ENCODE results near the gene SLC25A27.

SLC25A27 gene

DNA sequence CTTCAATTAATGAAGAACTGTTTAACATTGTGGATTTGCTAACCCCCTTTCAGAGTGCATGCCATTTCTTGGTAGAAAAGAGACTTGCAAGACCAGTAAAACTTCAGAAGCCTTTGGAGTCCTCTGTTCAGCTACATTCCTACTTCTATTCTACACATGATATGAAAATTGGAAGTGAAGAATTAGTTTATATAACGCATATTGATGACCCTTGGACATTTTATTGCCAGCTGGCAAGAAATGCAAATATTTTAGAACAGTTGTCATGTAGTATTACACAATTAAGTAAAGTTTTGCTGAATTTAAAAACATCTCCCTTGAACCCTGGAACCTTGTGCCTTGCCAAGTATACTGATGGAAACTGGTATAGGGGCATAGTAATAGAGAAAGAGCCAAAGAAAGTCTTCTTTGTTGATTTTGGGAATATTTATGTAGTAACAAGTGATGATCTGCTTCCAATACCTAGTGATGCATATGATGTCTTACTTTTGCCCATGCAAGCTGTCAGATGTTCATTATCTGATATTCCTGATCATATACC lies 38.2 kb downstream of the SLC25A27 start:
- Histone ChIP-seq H2AFZ (ENCODE audit: low read length) (no peak overlapping the region), H3K9me2 (replicated peaks; ENCODE audit: insufficient read depth, low read length) (no peaks in the 10 kb centered on the region), H3K27ac (ENCODE audit: low read length) (no peak overlapping the region), H4K20me1 (ENCODE audit: insufficient read depth, low read length) (no peaks in the 10 kb centered on the region), H3K9me3 (replicated peaks; ENCODE audit: insufficient read depth, low read length) (no peaks in the 10 kb centered on the region), H3K79me2 (ENCODE audit: low read length) (no peaks in the 10 kb centered on the region), H3K27me3 (replicated peaks; ENCODE audit: insufficient read depth, low read length) (no peaks in the 10 kb centered on the region), H3K4me1 (ENCODE audit: low read length) (no peaks in the 10 kb centered on the region), H3F3A (ENCODE audit: insufficient read depth, low read length) (no peaks in the 10 kb centered on the region), H3K36me3 (replicated peaks; ENCODE audit: insufficient read depth, low read length) (no peaks in the 10 kb centered on the region), H3K4me3 (ENCODE audit: low read length) (no peak overlapping the region), H3K9ac (ENCODE audit: low read length) (no peak overlapping the region), H3K4me2 (ENCODE audit: low read depth, low read length) (no peak overlapping the region)
- no peak for TF ChIP-seq EZH2 (optimal IDR thresholded peaks at IDR 0.05; ENCODE audit: low read depth, low read length)
- no peak for TF ChIP-seq EZH2phosphoT487 (IDR thresholded peaks at IDR 0.05; ENCODE audit: low read length)
- TF ChIP-seq, protein P1, sequence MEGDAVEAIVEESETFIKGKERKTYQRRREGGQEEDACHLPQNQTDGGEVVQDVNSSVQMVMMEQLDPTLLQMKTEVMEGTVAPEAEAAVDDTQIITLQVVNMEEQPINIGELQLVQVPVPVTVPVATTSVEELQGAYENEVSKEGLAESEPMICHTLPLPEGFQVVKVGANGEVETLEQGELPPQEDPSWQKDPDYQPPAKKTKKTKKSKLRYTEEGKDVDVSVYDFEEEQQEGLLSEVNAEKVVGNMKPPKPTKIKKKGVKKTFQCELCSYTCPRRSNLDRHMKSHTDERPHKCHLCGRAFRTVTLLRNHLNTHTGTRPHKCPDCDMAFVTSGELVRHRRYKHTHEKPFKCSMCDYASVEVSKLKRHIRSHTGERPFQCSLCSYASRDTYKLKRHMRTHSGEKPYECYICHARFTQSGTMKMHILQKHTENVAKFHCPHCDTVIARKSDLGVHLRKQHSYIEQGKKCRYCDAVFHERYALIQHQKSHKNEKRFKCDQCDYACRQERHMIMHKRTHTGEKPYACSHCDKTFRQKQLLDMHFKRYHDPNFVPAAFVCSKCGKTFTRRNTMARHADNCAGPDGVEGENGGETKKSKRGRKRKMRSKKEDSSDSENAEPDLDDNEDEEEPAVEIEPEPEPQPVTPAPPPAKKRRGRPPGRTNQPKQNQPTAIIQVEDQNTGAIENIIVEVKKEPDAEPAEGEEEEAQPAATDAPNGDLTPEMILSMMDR (IDR thresholded peaks at IDR 0.05; ENCODE audit: low read length): no peak
- DNase-seq: no peak

DNA sequence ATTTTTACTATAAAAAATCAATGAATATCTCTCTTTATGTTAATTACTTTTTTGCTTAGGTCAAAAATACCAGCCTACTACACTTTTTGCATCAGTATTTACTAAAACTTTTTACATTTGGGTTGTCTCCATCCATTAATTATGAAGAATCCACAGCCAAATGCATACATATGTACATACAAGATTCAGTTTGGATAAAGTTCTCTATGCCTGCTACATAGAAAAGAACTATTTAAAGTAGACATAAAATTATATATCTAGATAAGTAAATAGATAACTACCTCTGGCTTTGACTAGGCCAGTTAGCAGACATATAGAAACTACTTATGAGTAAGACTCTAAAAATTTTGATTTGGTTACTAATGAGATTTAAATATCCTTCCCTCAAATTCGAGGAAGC lies 47.2 kb downstream of the SLC25A27 start:
- Histone ChIP-seq H3F3A (ENCODE audit: insufficient read depth, low read length) (no peaks in the 10 kb centered on the region), H3K36me3 (replicated peaks; ENCODE audit: insufficient read depth, low read length) (no peaks in the 10 kb centered on the region), H3K79me2 (ENCODE audit: low read length) (no peaks in the 10 kb centered on the region), H4K20me1 (ENCODE audit: insufficient read depth, low read length) (no peaks in the 10 kb centered on the region), H3K4me3 (ENCODE audit: low read length) (no peak overlapping the region), H2AFZ (ENCODE audit: low read length) (no peak overlapping the region), H3K4me1 (ENCODE audit: low read length) (no peaks in the 10 kb centered on the region), H3K9ac (ENCODE audit: low read length) (no peak overlapping the region), H3K27me3 (replicated peaks; ENCODE audit: insufficient read depth, low read length) (no peaks in the 10 kb centered on the region), H3K4me2 (ENCODE audit: low read depth, low read length) (no peak overlapping the region), H3K9me3 (replicated peaks; ENCODE audit: insufficient read depth, low read length) (no peaks in the 10 kb centered on the region), H3K9me2 (replicated peaks; ENCODE audit: insufficient read depth, low read length) (no peaks in the 10 kb centered on the region), H3K27ac (ENCODE audit: low read length) (no peak overlapping the region)
- no peak for DNase-seq
- TF ChIP-seq EZH2 (optimal IDR thresholded peaks at IDR 0.05; ENCODE audit: low read depth, low read length) (no peak), EZH2phosphoT487 (IDR thresholded peaks at IDR 0.05; ENCODE audit: low read length) (no peak)
- TF ChIP-seq, protein P1 (IDR thresholded peaks at IDR 0.05; ENCODE audit: low read length): no peak

DNA sequence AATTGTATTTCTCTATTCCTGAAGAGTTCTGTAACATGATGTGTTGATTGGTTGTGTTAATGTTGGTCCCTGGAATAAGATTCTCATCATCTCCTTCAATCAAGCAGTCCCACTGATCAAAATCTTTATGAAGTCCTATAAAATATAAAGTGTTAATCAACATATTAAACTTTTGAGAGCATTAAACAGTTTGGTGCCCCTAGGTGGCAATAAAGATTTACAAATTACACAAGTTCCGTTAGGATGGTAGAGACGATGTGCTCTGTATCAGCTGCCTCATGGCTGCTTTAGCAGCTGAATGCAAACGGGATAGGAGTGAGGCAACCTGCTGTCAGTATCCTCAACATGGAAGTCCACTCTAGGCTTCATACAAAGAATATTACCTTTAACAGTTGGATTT lies 51.8 kb downstream of the SLC25A27 start:
- Histone ChIP-seq H3K36me3 (replicated peaks; ENCODE audit: insufficient read depth, low read length) (no peaks in the 10 kb centered on the region), H3K9me2 (replicated peaks; ENCODE audit: insufficient read depth, low read length) (no peaks in the 10 kb centered on the region), H3K4me3 (ENCODE audit: low read length) (no peak overlapping the region), H3K9me3 (replicated peaks; ENCODE audit: insufficient read depth, low read length) (no peaks in the 10 kb centered on the region), H4K20me1 (ENCODE audit: insufficient read depth, low read length) (no peaks in the 10 kb centered on the region), H2AFZ (ENCODE audit: low read length) (no peak overlapping the region), H3K79me2 (ENCODE audit: low read length) (no peaks in the 10 kb centered on the region), H3K27ac (ENCODE audit: low read length) (no peak overlapping the region), H3K4me2 (ENCODE audit: low read depth, low read length) (no peak overlapping the region), H3K27me3 (replicated peaks; ENCODE audit: insufficient read depth, low read length) (no peaks in the 10 kb centered on the region), H3K4me1 (ENCODE audit: low read length) (no peaks in the 10 kb centered on the region), H3K9ac (ENCODE audit: low read length) (no peak overlapping the region), H3F3A (ENCODE audit: insufficient read depth, low read length) (no peaks in the 10 kb centered on the region)
- no peak for DNase-seq
- TF ChIP-seq EZH2 (optimal IDR thresholded peaks at IDR 0.05; ENCODE audit: low read depth, low read length) (no peak), EZH2phosphoT487 (IDR thresholded peaks at IDR 0.05; ENCODE audit: low read length) (no peak)
- TF ChIP-seq, protein P1 (IDR thresholded peaks at IDR 0.05; ENCODE audit: low read length): no peak

All from MM.1S (cell line).